MM.1S (cell line): Measurements from ENCODE around the gene SP3.

Source experiments
- DNase-seq: peaks from one replicate; pipeline ENCODE4 v3.0.0-alpha.2; 2015
- H2AFZ ChIP-seq: fragments of 300-600 bp; sonication (generic); 2 replicates; pipeline ENCODE4 v1.6.0; 2016; ENCODE audit warnings: antibody characterized with exemption, low read length
- H3F3A ChIP-seq: fragments of 300-600 bp; sonication (generic); 2 replicates; pipeline ENCODE4 v1.6.1; 2016; ENCODE audit warnings: mild to moderate bottlenecking, antibody characterized with exemption, low read length, moderate library complexity, mixed read lengths; ENCODE audit not compliant: insufficient read depth
- H3K27ac ChIP-seq: fragments of 300-600 bp; sonication (generic); 2 replicates; pipeline ENCODE4 v1.5.1; 2016; ENCODE audit warnings: mild to moderate bottlenecking, low read length
- H3K27me3 ChIP-seq: fragments of 300-600 bp; sonication (generic); replicated peaks from 2 replicates; pipeline ENCODE4 v1.6.0; 2016; ENCODE audit warnings: low read length; ENCODE audit not compliant: insufficient read depth
- H3K36me3 ChIP-seq: fragments of 300-600 bp; sonication (generic); replicated peaks from 2 replicates; pipeline ENCODE4 v1.6.1; 2016; ENCODE audit warnings: mild to moderate bottlenecking, low read length, mixed read lengths; ENCODE audit not compliant: insufficient read depth
- H3K4me1 ChIP-seq: fragments of 300-600 bp; sonication (generic); 2 replicates; pipeline ENCODE4 v1.6.1; 2016; ENCODE audit warnings: low read length, mixed read lengths
- H3K4me2 ChIP-seq: fragments of 300-600 bp; sonication (generic); 2 replicates; pipeline ENCODE4 v1.6.0; 2016; ENCODE audit warnings: low read depth, low read length
- H3K4me3 ChIP-seq: fragments of 300-600 bp; sonication (generic); 2 replicates; pipeline ENCODE4 v1.5.1; 2016; ENCODE audit warnings: low read length, mixed read lengths
- H3K79me2 ChIP-seq: fragments of 300-600 bp; sonication (generic); 2 replicates; pipeline ENCODE4 v1.6.1; 2016; ENCODE audit warnings: mixed run types, low read length, mixed read lengths
- H3K9ac ChIP-seq: fragments of 300-600 bp; sonication (generic); 2 replicates; pipeline ENCODE4 v1.6.1; 2016; ENCODE audit warnings: low read length, mixed read lengths
- H3K9me2 ChIP-seq: fragments of 300-600 bp; sonication (generic); replicated peaks from 2 replicates; pipeline ENCODE4 v1.6.1; 2016; ENCODE audit warnings: mild to moderate bottlenecking, low read length, mixed read lengths; ENCODE audit not compliant: insufficient read depth
- H3K9me3 ChIP-seq: fragments of 300-600 bp; sonication (generic); replicated peaks from 2 replicates; pipeline ENCODE4 v1.6.1; 2016; ENCODE audit warnings: mild to moderate bottlenecking, low read length, mixed read lengths; ENCODE audit not compliant: insufficient read depth
- H4K20me1 ChIP-seq: fragments of 300-600 bp; sonication (generic); 2 replicates; pipeline ENCODE4 v1.6.1; 2016; ENCODE audit warnings: mild to moderate bottlenecking, low read length, moderate library complexity, mixed read lengths; ENCODE audit not compliant: insufficient read depth
- EZH2 ChIP-seq: fragments of 300-600 bp; sonication (generic); optimal IDR thresholded peaks from 2 replicates; pipeline ENCODE3; 2017; ENCODE audit warnings: low read depth, mild to moderate bottlenecking, antibody characterized with exemption, low read length, mixed read lengths
- EZH2phosphoT487 ChIP-seq: fragments of 300-600 bp; sonication (generic); IDR thresholded peaks from 2 replicates; pipeline ENCODE4 v1.6.1; 2018; ENCODE audit warnings: antibody characterized with exemption, low read length
- TF ChIP-seq, protein P1 (sequence below): fragments of 300-600 bp; sonication (generic); IDR thresholded peaks from 2 replicates; pipeline ENCODE4 v1.5.1; 2016; ENCODE audit warnings: antibody characterized with exemption, low read length, mixed read lengths

SP3 gene

DNA sequence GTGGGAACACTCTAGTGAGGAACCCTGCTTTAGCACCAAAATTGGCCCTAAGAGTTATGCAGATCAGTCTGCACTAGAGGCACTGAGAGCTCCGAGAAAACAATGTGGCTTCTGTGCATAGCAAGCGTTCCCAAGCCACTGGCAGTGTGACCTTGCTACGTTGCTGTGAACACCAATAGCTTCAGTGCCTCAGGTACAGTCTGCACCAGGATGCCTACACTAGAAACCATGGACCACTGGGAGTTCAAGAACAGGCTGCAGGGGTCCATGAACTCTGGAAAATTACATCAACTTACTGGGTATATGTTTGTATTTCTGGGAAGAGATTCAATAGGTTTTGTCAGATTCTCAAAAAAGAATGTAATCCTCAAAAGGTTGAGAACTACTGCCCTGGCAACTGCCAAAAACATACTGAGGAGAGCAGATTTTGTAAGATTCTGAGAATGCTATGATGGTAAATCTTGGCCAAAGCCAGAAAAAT, 18.3 kb upstream of the SP3 start:
- H2AFZ ChIP-seq = no peak overlapping the region
- no peaks in the 10 kb centered on the region for H3K27me3 ChIP-seq
- DNase-seq = no peak
- TF ChIP-seq, protein P1, sequence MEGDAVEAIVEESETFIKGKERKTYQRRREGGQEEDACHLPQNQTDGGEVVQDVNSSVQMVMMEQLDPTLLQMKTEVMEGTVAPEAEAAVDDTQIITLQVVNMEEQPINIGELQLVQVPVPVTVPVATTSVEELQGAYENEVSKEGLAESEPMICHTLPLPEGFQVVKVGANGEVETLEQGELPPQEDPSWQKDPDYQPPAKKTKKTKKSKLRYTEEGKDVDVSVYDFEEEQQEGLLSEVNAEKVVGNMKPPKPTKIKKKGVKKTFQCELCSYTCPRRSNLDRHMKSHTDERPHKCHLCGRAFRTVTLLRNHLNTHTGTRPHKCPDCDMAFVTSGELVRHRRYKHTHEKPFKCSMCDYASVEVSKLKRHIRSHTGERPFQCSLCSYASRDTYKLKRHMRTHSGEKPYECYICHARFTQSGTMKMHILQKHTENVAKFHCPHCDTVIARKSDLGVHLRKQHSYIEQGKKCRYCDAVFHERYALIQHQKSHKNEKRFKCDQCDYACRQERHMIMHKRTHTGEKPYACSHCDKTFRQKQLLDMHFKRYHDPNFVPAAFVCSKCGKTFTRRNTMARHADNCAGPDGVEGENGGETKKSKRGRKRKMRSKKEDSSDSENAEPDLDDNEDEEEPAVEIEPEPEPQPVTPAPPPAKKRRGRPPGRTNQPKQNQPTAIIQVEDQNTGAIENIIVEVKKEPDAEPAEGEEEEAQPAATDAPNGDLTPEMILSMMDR = no peak
- no peak for TF ChIP-seq EZH2phosphoT487
- no peak for TF ChIP-seq EZH2
- H4K20me1 ChIP-seq = no peaks in the 10 kb centered on the region
- peaks cover 16% of the 10 kb centered on the region for H3K4me1 ChIP-seq
- H3K4me3 ChIP-seq = no peak overlapping the region
- no peaks in the 10 kb centered on the region for H3K9me3 ChIP-seq
- no peak overlapping the region for H3K4me2 ChIP-seq
- no peaks in the 10 kb centered on the region for H3K79me2 ChIP-seq
- no peaks in the 10 kb centered on the region for H3K9me2 ChIP-seq
- no peak overlapping the region for H3K27ac ChIP-seq
- no peaks in the 10 kb centered on the region for H3K36me3 ChIP-seq
- H3K9ac ChIP-seq = no peak overlapping the region
- peaks cover 6% of the 10 kb centered on the region for H3F3A ChIP-seq

DNA sequence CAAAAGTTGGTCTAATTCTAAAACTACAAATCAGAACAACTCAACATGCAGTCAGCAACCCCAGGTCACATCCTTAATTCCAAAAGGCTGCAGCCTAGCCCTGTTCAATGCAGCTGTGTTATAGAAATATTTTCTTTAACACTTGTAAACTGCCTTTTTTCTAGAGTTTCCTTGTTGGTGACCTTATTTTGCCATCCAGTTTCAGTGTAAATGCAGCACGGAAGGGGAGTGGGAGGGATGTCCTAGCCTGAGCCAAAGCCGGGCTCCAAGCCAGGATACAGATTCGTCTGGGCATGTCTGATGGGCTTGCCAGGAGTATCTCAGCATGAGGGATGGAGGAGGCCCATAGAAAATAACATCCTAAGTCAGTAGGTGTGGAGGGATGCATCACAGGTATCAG, 17.7 kb upstream of the SP3 start:
- Histone ChIP-seq H3K4me1 (peaks cover 11% of the 10 kb centered on the region), H3K79me2 (no peaks in the 10 kb centered on the region), H3K36me3 (no peaks in the 10 kb centered on the region), H4K20me1 (no peaks in the 10 kb centered on the region), H2AFZ (no peak overlapping the region), H3K9me2 (no peaks in the 10 kb centered on the region), H3K27me3 (no peaks in the 10 kb centered on the region), H3K27ac (no peak overlapping the region), H3F3A (peaks cover 1% of the 10 kb centered on the region; the same call in 1 of the 2 replicates), H3K4me3 (no peak overlapping the region), H3K9me3 (no peaks in the 10 kb centered on the region), H3K9ac (no peak overlapping the region), H3K4me2 (no peak overlapping the region)
- TF ChIP-seq, protein P1 = no peak
- TF ChIP-seq EZH2 (no peak), EZH2phosphoT487 (no peak)
- DNase-seq = no peak

DNA sequence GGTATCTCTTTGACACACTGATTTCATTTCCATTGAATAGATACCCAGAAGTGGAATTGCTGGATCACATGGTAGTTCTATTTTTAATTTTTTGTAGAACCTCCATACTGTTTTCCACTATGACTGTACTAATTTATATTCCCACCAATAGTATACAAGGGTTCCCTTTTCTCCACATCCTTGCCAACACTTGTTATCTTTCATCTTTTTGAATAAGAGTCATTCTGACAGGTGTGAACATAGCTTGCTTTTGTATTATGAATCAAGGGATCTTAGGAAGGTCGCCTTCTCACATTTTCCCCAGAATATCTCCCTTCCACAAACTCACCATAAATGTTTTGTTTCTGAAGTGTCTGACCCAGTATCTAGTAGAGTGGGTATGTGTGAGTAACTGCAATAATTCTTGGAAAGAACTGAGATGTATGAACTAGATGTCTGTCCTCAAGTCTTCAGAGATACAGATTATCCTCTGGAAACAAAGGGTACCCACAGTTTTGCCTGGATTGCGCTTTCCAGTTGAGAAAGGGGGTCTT, 17.1 kb upstream of the SP3 start:
- peaks cover 9% of the 10 kb centered on the region for H3K4me1 ChIP-seq
- TF ChIP-seq EZH2phosphoT487 (no peak), EZH2 (no peak)
- TF ChIP-seq, protein P1 = no peak
- H3K4me2 ChIP-seq = no peak overlapping the region
- H4K20me1 ChIP-seq = no peaks in the 10 kb centered on the region
- H3K27ac ChIP-seq = no peak overlapping the region
- no peak overlapping the region for H3K9ac ChIP-seq
- no peaks in the 10 kb centered on the region for H3K9me2 ChIP-seq
- no peaks in the 10 kb centered on the region for H3K79me2 ChIP-seq
- H3K9me3 ChIP-seq = no peaks in the 10 kb centered on the region
- H2AFZ ChIP-seq = no peak overlapping the region
- no peaks in the 10 kb centered on the region for H3K27me3 ChIP-seq
- no peaks in the 10 kb centered on the region for H3K36me3 ChIP-seq
- H3K4me3 ChIP-seq = no peak overlapping the region
- DNase-seq = no peak
- H3F3A ChIP-seq = no peaks in the 10 kb centered on the region; the same call in 1 of the 2 replicates
